G401.6 (cell line): Measurements from ENCODE around the gene CERKL.

Source experiments
- FAIRE-seq: peaks from 2 replicates; lab custom pipeline; 2012; peaks lifted over from hg19 to GRCh38; lab: Jason Lieb, UNC

The CERKL gene

GRCh38 chr2:181628590-181629585 is 28.0 kb downstream of the CERKL start:
- FAIRE-seq: no peak

- no peak for FAIRE-seq
Observed at GRCh38 chr2:181627545-181627944, 29.4 kb downstream of the CERKL start.

GRCh38 chr2:181626671-181627070 is 30.2 kb downstream of the CERKL start:
- FAIRE-seq: no peak

- FAIRE-seq: no peak
Observed at GRCh38 chr2:181623159-181623558, 33.7 kb downstream of the CERKL start.

- no peak for FAIRE-seq
Observed at GRCh38 chr2:181621779-181622490, 35.0 kb downstream of the CERKL start.

- no peak for FAIRE-seq
Observed at GRCh38 chr2:181619516-181619915, 37.4 kb downstream of the CERKL start.

- FAIRE-seq: no peak
Observed at GRCh38 chr2:181616715-181617114, 40.2 kb downstream of the CERKL start.

GRCh38 chr2:181614874-181615638 is 41.8 kb downstream of the CERKL start:
- FAIRE-seq: no peak

GRCh38 chr2:181613241-181613640 is 43.7 kb downstream of the CERKL start:
- FAIRE-seq: no peak

GRCh38 chr2:181607629-181608590 is 49.0 kb downstream of the CERKL start:
- FAIRE-seq: no peak

GRCh38 chr2:181605889-181606837 is 50.7 kb downstream of the CERKL start:
- no peak for FAIRE-seq

- no peak for FAIRE-seq
Observed at GRCh38 chr2:181602017-181602416, 54.9 kb downstream of the CERKL start.

- no peak for FAIRE-seq
Observed at GRCh38 chr2:181596556-181596955, 60.3 kb downstream of the CERKL start.

- FAIRE-seq: no peak
Observed at GRCh38 chr2:181594322-181594721, 62.6 kb downstream of the CERKL start.

GRCh38 chr2:181589779-181590178 is 67.1 kb downstream of the CERKL start:
- no peak for FAIRE-seq

GRCh38 chr2:181588546-181588945 is 68.4 kb downstream of the CERKL start:
- FAIRE-seq: no peak

- no peak for FAIRE-seq
Observed at GRCh38 chr2:181586569-181587081, 70.3 kb downstream of the CERKL start.

GRCh38 chr2:181585732-181586131 is 71.2 kb downstream of the CERKL start:
- FAIRE-seq: no peak

- no peak for FAIRE-seq
Observed at GRCh38 chr2:181581534-181581933, 75.4 kb downstream of the CERKL start.

- FAIRE-seq: no peak
Observed at GRCh38 chr2:181578829-181579228, 78.1 kb downstream of the CERKL start.
